Measurements from ENCODE around the gene SDSL. TPM values are rescaled to one million over a fixed set of nuclear protein-coding genes. Genes with fewer than 3 reads are reported as not detected.

The SDSL gene
- total RNA-seq, 4 donors from 2014 or later = 7.5 to 21.5 (median 11.4) TPM

DNA sequence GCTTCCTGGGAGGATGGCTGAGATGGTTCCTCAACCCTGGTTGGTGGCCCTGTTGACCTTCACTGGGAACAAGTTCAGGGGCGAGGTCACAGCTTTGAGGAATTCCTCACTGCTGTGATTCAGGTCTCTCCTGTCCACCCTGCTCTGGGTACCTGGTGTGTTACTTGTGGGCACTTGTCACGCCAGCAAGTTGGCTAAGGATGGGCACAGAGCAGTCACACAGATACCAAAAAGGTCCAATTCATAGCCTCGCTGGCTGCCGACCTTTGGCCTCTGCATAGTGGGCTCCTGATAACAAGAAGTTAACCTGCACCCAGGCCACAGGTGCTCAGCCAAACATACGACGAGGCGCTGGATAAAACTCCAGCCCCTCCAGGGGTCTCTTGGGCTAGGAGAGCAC is 29.7 kb upstream of the SDSL start:
- TF ChIP-seq, protein P1, sequence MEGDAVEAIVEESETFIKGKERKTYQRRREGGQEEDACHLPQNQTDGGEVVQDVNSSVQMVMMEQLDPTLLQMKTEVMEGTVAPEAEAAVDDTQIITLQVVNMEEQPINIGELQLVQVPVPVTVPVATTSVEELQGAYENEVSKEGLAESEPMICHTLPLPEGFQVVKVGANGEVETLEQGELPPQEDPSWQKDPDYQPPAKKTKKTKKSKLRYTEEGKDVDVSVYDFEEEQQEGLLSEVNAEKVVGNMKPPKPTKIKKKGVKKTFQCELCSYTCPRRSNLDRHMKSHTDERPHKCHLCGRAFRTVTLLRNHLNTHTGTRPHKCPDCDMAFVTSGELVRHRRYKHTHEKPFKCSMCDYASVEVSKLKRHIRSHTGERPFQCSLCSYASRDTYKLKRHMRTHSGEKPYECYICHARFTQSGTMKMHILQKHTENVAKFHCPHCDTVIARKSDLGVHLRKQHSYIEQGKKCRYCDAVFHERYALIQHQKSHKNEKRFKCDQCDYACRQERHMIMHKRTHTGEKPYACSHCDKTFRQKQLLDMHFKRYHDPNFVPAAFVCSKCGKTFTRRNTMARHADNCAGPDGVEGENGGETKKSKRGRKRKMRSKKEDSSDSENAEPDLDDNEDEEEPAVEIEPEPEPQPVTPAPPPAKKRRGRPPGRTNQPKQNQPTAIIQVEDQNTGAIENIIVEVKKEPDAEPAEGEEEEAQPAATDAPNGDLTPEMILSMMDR (IDR thresholded peaks at IDR 0.05) = no peak
- TF ChIP-seq POLR2A (IDR thresholded peaks at IDR 0.05) = no peak
- Histone ChIP-seq H3K36me3 (peaks cover 0 to 11% (median 0%) of the 10 kb centered on the region in 3 donors), H3K4me1 (no peaks in the 10 kb centered on the region), H3K27ac (no peak overlapping the region), H3K27me3 (no peaks in the 10 kb centered on the region), H3K4me3 (no peak overlapping the region), H3K9me3 (no peaks in the 10 kb centered on the region)
- DNase-seq = no peak

DNA sequence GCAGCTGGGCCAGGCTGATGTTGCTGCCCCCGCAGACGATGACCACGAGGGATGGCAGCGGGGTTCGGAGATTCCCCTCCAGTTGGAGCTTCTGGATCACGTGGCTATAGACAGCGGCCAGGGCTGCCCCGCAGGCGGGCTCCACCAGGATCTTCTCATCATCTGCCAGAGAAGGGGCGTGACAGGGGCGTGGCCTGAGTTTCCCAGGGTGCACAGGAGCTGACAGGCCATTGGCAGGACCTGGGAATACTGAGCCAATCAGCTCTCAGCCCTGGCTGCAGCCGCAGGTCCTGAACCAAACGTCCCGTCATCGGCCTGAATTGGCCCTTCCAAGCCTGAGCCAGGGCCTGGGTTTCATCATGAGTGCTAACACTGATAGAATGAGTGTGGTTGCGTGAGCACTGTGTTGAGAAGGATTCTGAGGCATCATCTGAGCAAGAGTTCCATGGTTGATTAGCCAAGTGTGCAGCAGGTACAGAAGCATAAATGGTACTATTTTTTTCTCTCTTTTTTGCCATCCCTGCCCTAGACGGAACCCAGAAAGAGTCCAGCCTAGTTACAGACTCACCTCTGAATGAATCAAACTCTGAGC is 29.1 kb upstream of the SDSL start:
- Histone ChIP-seq H3K4me1 (no peaks in the 10 kb centered on the region), H3K9me3 (no peaks in the 10 kb centered on the region), H3K36me3 (peaks cover 0 to 5% (median 0%) of the 10 kb centered on the region in 3 donors), H3K4me3 (no peak overlapping the region), H3K27ac (no peak overlapping the region), H3K27me3 (no peaks in the 10 kb centered on the region)
- no peak for DNase-seq
- TF ChIP-seq, protein P1 (IDR thresholded peaks at IDR 0.05) = no peak
- TF ChIP-seq POLR2A (IDR thresholded peaks at IDR 0.05) = no peak

DNA sequence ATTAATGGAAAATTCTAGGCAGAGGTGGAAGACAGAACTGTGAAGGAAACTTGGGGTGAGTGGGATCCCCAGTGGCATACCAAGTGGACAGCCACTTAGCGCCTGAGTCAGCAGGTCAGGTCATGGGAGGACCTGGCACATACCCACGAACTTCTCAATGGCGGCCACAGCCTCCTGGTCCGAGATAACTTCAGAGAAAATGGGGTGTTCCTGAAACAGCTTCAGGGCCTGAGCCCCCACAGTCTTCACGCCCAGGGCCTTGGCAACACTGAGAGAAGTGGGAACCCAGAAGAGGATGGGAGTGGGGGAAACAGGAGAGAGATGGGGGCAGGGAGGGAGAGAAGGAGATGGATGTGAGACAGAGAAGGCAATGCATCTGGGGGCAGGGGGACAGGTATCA is 28.4 kb upstream of the SDSL start:
- TF ChIP-seq POLR2A (IDR thresholded peaks at IDR 0.05) = no peak
- TF ChIP-seq, protein P1 (IDR thresholded peaks at IDR 0.05) = no peak
- no peak for DNase-seq
- no peaks in the 10 kb centered on the region for H3K36me3 ChIP-seq
- H3K27me3 ChIP-seq = no peaks in the 10 kb centered on the region
- no peaks in the 10 kb centered on the region for H3K9me3 ChIP-seq
- H3K4me1 ChIP-seq = no peaks in the 10 kb centered on the region
- H3K27ac ChIP-seq = no peak overlapping the region
- H3K4me3 ChIP-seq = no peak overlapping the region

DNA sequence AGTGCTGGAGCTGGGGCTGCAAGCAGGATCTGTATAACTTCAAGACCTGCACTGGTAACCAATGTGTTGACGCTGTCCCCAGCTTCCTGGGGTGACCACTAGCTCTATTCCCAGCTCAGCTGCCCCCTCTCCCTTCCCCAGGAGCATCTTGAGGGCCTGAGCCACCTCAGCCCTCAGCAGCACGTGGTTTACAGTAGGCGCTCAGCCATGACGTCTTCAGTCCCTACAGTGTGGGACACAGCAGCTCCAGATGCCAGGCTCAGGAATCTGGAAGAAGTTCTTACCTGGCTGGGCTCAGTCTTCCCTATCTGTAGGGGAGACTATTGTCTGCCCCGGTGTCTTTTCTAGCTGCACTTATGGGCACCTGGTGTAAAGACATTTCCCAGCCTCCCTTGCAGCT is 27.1 kb upstream of the SDSL start:
- no peaks in the 10 kb centered on the region for H3K4me1 ChIP-seq
- H3K27ac ChIP-seq = no peak overlapping the region
- no peak for DNase-seq
- H3K27me3 ChIP-seq = no peaks in the 10 kb centered on the region
- TF ChIP-seq POLR2A (IDR thresholded peaks at IDR 0.05) = no peak
- TF ChIP-seq, protein P1 (IDR thresholded peaks at IDR 0.05) = no peak
- H3K9me3 ChIP-seq = no peaks in the 10 kb centered on the region
- H3K4me3 ChIP-seq = no peak overlapping the region
- H3K36me3 ChIP-seq = no peaks in the 10 kb centered on the region

DNA sequence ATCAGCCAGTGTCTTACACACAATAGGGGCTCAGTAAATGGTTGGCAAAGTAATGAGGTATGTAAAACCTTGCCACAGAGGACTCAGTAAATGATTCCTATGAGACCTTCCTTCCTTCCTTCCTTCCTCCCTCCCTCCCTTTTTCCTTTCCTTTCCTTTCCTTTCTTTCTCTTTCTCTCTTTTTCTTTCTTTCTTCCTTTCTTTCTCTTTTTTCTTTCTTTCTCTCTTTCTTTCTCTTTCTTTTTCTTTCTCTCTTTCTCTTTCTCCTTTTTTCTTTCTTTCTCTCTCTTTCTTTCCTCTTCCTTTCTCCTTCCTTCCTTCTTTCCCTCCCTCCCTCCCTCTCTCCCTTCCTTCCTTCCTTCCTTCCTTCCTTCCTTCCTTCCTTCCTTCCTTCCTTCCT is 26.0 kb upstream of the SDSL start:
- no peak for TF ChIP-seq POLR2A (IDR thresholded peaks at IDR 0.05)
- TF ChIP-seq, protein P1 (IDR thresholded peaks at IDR 0.05) = no peak
- H3K27me3 ChIP-seq = no peaks in the 10 kb centered on the region
- H3K4me3 ChIP-seq = no peak overlapping the region
- H3K4me1 ChIP-seq = no peaks in the 10 kb centered on the region
- H3K36me3 ChIP-seq = no peaks in the 10 kb centered on the region
- no peak for DNase-seq
- no peak overlapping the region for H3K27ac ChIP-seq
- no peaks in the 10 kb centered on the region for H3K9me3 ChIP-seq

All from Peyer's patch (tissue), 4 donors.